Right atrium auricular region (tissue), 2 donors: Measurements from ENCODE around the gene MRPL10. TPM values are rescaled to one million over a fixed set of nuclear protein-coding genes. Genes with fewer than 3 reads are reported as not detected.
"Not testable (repeated sequence)": the region's sequence is repeated elsewhere in the genome, so short reads cannot be mapped to it uniquely, and the experiment has no call there.

ENCODE experiments used
- DNase-seq: peaks from one replicate; pipeline ENCODE4 v3.0.0-alpha.2; 2019; ENCODE audit warnings: low spot score
- H3K27ac ChIP-seq, 2 donors: fragments of 200-600 bp; sonication (generic); 1 replicate in 1 of 2; 2 replicates in 1 of 2; pipeline ENCODE4 v1.5.1; 2016 to 2019
- H3K27me3 ChIP-seq, 2 donors: fragments of 200-600 bp; sonication (generic); one replicate each; pipeline versions ENCODE4 v1.5.1 to v1.6.0; 2017 to 2019
- H3K36me3 ChIP-seq: fragments of 200-600 bp; sonication (generic); one replicate; pipeline ENCODE4 v1.5.1; 2016
- H3K4me1 ChIP-seq, 2 donors: fragments of 200-600 bp; sonication (generic); one replicate each; pipeline versions ENCODE4 v1.5.1 to v1.6.0; 2017 to 2019
- H3K4me3 ChIP-seq, 2 donors: fragments of 200-600 bp; sonication (generic); 1 replicate in 1 of 2; 2 replicates in 1 of 2; pipeline ENCODE4 v1.5.1; 2017 to 2019; ENCODE audit warnings: mild to moderate bottlenecking in 1 of 2, moderate library complexity in 1 of 2
- H3K9me3 ChIP-seq, 2 donors: fragments of 200-600 bp; sonication (generic); one replicate each; pipeline ENCODE4 v1.5.1; 2019
- CTCF ChIP-seq, 2 donors: fragments of 200-600 bp; sonication (generic); IDR thresholded peaks; one replicate each; pipeline ENCODE4 v1.5.1; 2019; ENCODE audit warnings: antibody characterized with exemption in 2 of 2
- total RNA-seq, 2 donors: library from RNA; depleted of rRNA; stranded (reverse); fragments of >200 nt; gene quantifications; one replicate each; pipeline ENCODE4 v1.1.0, GENCODE V29; 2016

MRPL10 gene
- total RNA-seq, 2 donors from 2014 or later: 51.8 to 61.3 TPM

GRCh38 chr17:47774331-47774730 is 57.0 kb downstream of the MRPL10 start:
- TF ChIP-seq CTCF (IDR thresholded peaks at IDR 0.05): no peak
- H3K27ac ChIP-seq: no peak overlapping the region
- peaks cover 6 to 7% of the 10 kb centered on the region in 2 donors for H3K27me3 ChIP-seq
- peaks cover 0 to 7% of the 10 kb centered on the region in 2 donors for H3K9me3 ChIP-seq
- DNase-seq: no peak
- H3K36me3 ChIP-seq: no peaks in the 10 kb centered on the region
- H3K4me1 ChIP-seq: no peaks in the 10 kb centered on the region
- H3K4me3 ChIP-seq: no peak overlapping the region

GRCh38 chr17:47773649-47774048 is 57.7 kb downstream of the MRPL10 start:
- not testable (repeated sequence) for H3K4me1 ChIP-seq, H3K27ac ChIP-seq, H3K4me3 ChIP-seq, DNase-seq, H3K9me3 ChIP-seq, H3K36me3 ChIP-seq, H3K27me3 ChIP-seq

Other genes starting within 250 kb of the MRPL10 start
- 100 to 1,000 TPM in 1 of 2 donors, 10 to 100 TPM in 1; 91.4 to 102 TPM for gene KPNB1, start 181.6 kb downstream of the MRPL10 start, total RNA-seq
- 10 to 100 TPM; 10.9 to 13.7 TPM for gene TBKBP1, start 137.4 kb downstream of the MRPL10 start, total RNA-seq
- gene TBX21, start 98.3 kb downstream of the MRPL10 start, total RNA-seq: under 1 TPM in 1 of 2 donors, not detected in 1; 0.39 TPM
- 1 to 10 TPM; 2.3 to 3.6 TPM for gene OSBPL7, start 9.7 kb downstream of the MRPL10 start, total RNA-seq
- under 1 TPM in 1 of 2 donors, not detected in 1; 0.59 TPM for gene LRRC46, start 129 bp upstream of the MRPL10 start, total RNA-seq
- 10 to 100 TPM; 28.5 to 37.1 TPM for gene SCRN2, start 9.7 kb upstream of the MRPL10 start, total RNA-seq
- 1 to 10 TPM in 1 of 2 donors, not detected in 1; 2.7 TPM for gene SP6, start 19.6 kb upstream of the MRPL10 start, total RNA-seq
- gene SP2, start 64.7 kb upstream of the MRPL10 start, total RNA-seq: 10 to 100 TPM; 11.7 to 12.8 TPM
- 10 to 100 TPM; 28.4 to 35.4 TPM for gene PNPO, start 110.0 kb upstream of the MRPL10 start, total RNA-seq
- 1 to 10 TPM; 1.2 to 6.5 TPM for gene PRR15L, start 126.3 kb upstream of the MRPL10 start, total RNA-seq
- gene CDK5RAP3, start 139.6 kb upstream of the MRPL10 start, total RNA-seq: 10 to 100 TPM; 37.9 to 45.4 TPM
- gene COPZ2, start 206.3 kb upstream of the MRPL10 start, total RNA-seq: 10 to 100 TPM; 43.5 to 48.1 TPM
- gene NFE2L1, start 216.8 kb upstream of the MRPL10 start, total RNA-seq: 100 to 1,000 TPM; 271 to 418 TPM